Measurements from ENCODE around the gene SMIM35.

- TF ChIP-seq SP1 (CRISPR knock-in tag; conservative IDR thresholded peaks at IDR 0.05) (no peak), CTCF (IDR thresholded peaks at IDR 0.05) (no peak)
These were observed 12.0 kb downstream of the SMIM35 start for GRCh38 chr11:118074785-118075184.
